Mucosa of descending colon (tissue), 3 donors: ENCODE results near the gene XG. TPM values are rescaled to one million over a fixed set of nuclear protein-coding genes. Genes with fewer than 3 reads are reported as not detected.
"Not testable (repeated sequence)": the region's sequence is repeated elsewhere in the genome, so short reads cannot be mapped to it uniquely, and the experiment has no call there.

Source experiments
- ATAC-seq: fragments of 200-7000 bp; cut with Tn5 transposase; one replicate; pipeline ENCODE4 v1.9.1; 2020; ENCODE audit warnings: mild to moderate bottlenecking, moderate library complexity
- DNase-seq, 3 donors: peaks; one replicate each; pipeline ENCODE4 v3.0.0-alpha.2; 2020
- H3K36me3 ChIP-seq: fragments of 200-600 bp; one replicate; pipeline ENCODE4 v1.8.0; 2021; ENCODE audit warnings: low read depth, mild to moderate bottlenecking
- H3K4me1 ChIP-seq: fragments of 200-600 bp; one replicate; pipeline ENCODE4 v1.8.0; 2021; ENCODE audit warnings: low read depth, mild to moderate bottlenecking
- H3K4me3 ChIP-seq: fragments of 200-600 bp; one replicate; pipeline ENCODE4 v1.8.0; 2021; ENCODE audit warnings: mild to moderate bottlenecking
- H3K9me3 ChIP-seq: fragments of 200-600 bp; one replicate; pipeline ENCODE4 v1.8.0; 2021; ENCODE audit warnings: mild to moderate bottlenecking
- CTCF ChIP-seq: fragments of 200-600 bp; IDR thresholded peaks from one replicate; pipeline ENCODE4 v1.8.0; 2022; ENCODE audit warnings: antibody characterized with exemption, mild to moderate bottlenecking
- intact Hi-C, 2 donors: fragments of 100-400 bp; cut with DNase I in 1 of 2; cut with micrococcal nuclease in 1 of 2; formaldehyde crosslinking; loops; one replicate each; pipeline versions ENCODE4 v1.11.0 to v1.11.1; 2022; cut with DNase I, micrococcal nuclease
- total RNA-seq, 3 donors: library from RNA; stranded (reverse); fragmentation: NEBNext Ultra II Directional in 2 of 3; extraction: Animal tissue kit (Norgen Biotek cat#: 25700) in 2 of 3; gene quantifications; one replicate each; pipeline versions ENCODE4 v1.2.1 to v1.2.4, GENCODE V29; 2021 to 2023
- donor health status: DM: no; HTN: no; CAD: no; lungs with moderate emphysema.
- donor health status: DM: no; HTN: no; CAD: no.
- donor health status: DM: no; HTN: yes; CAD: no.

XG gene
- total RNA-seq, 3 donors from 2014 or later: 2.6 TPM; not detected in 2

GRCh38 chrX:2723286-2723879 is 28.5 kb upstream of the XG start:
- no peak overlapping the region for H3K4me3 ChIP-seq
- intact Hi-C loops: no loop called here
- no peak for DNase-seq
- ATAC-seq: no peak
- no peaks in the 10 kb centered on the region for H3K4me1 ChIP-seq
- no peak for TF ChIP-seq CTCF
- no peaks in the 10 kb centered on the region for H3K9me3 ChIP-seq
- peaks cover 10% of the 10 kb centered on the region for H3K36me3 ChIP-seq

GRCh38 chrX:2727264-2727663 is 24.6 kb upstream of the XG start:
- H3K36me3 ChIP-seq, H3K9me3 ChIP-seq, DNase-seq, H3K4me1 ChIP-seq, H3K4me3 ChIP-seq, intact Hi-C loops, ATAC-seq: not testable (repeated sequence)

GRCh38 chrX:2732076-2732475 is 19.8 kb upstream of the XG start:
- DNase-seq: no peak
- no peak for TF ChIP-seq CTCF
- H3K4me1 ChIP-seq: no peaks in the 10 kb centered on the region
- intact Hi-C loops: no loop called here
- no peaks in the 10 kb centered on the region for H3K9me3 ChIP-seq
- ATAC-seq: no peak
- H3K36me3 ChIP-seq: peaks cover 6% of the 10 kb centered on the region
- H3K4me3 ChIP-seq: no peak overlapping the region

GRCh38 chrX:2732649-2733048 is 19.2 kb upstream of the XG start:
- Histone ChIP-seq H3K36me3 (peaks cover 4% of the 10 kb centered on the region), H3K4me1 (no peaks in the 10 kb centered on the region), H3K9me3 (no peaks in the 10 kb centered on the region), H3K4me3 (no peak overlapping the region)
- TF ChIP-seq CTCF: no peak
- intact Hi-C loops: no loop called here
- ATAC-seq (no peak), DNase-seq (no peak)

GRCh38 chrX:2733286-2733685 is 18.6 kb upstream of the XG start:
- ATAC-seq (no peak), DNase-seq (no peak)
- no peak for TF ChIP-seq CTCF
- Histone ChIP-seq H3K36me3 (no peaks in the 10 kb centered on the region), H3K4me3 (no peak overlapping the region), H3K4me1 (no peaks in the 10 kb centered on the region), H3K9me3 (no peaks in the 10 kb centered on the region)
- intact Hi-C loops: no loop called here

GRCh38 chrX:2735270-2735669 is 16.6 kb upstream of the XG start:
- intact Hi-C loops: no loop called here
- H3K4me3 ChIP-seq: no peak overlapping the region
- ATAC-seq (no peak), DNase-seq (no peak)
- TF ChIP-seq CTCF: no peak
- no peaks in the 10 kb centered on the region for H3K36me3 ChIP-seq
- no peaks in the 10 kb centered on the region for H3K9me3 ChIP-seq
- no peaks in the 10 kb centered on the region for H3K4me1 ChIP-seq
